Measurements from ENCODE around the gene KRT3. TPM values are rescaled to one million over a fixed set of nuclear protein-coding genes. Genes with fewer than 3 reads are reported as not detected.

The KRT3 gene
- polyA plus RNA-seq, 3 donors, result not detected

DNA sequence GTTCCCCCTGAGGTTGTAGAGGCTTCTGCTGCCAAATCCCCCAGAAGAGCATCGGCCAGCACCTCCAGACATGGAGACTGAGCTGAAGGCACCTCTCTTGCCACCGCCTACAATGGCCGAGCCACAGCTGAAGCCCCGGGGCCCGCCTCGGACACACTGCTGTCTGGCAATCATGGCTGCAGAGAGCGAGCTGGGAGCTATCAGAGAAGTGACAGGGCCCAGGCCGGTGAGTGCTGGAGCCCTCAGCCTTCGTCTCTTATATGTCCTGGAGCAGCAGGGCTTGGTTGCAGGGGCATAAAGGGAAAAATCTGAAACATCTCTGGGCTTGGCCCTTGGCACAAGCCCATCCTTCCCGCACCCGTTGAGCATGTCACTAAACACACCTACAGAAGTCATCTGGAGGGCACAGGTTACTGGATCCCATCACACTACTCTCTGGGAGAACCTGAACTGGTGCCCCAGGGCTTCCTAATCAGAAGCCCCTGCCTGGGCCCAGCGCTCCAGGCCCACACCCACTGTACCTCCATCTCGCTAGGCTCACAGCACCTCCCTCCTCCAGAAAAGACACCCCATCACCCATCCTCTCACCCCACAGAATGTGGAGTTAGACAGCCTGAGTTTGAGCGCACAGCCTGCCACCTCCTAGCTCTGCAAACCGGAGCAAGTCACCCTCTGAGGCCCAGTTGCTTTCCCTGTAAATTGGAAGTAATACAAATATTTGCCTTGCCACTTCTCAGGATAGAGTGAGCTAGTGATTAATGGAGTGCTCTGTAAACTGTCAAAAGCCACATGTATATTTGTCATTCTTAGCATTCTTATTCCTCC is 18.2 kb upstream of the KRT3 start, which contains the start of gene KRT4:
KRT4 (minus strand) TSS at position 232 of the 825 bp plus-strand sequence; CDS start at position 174, 58 bp downstream.
- DNase-seq, result no peak

DNA sequence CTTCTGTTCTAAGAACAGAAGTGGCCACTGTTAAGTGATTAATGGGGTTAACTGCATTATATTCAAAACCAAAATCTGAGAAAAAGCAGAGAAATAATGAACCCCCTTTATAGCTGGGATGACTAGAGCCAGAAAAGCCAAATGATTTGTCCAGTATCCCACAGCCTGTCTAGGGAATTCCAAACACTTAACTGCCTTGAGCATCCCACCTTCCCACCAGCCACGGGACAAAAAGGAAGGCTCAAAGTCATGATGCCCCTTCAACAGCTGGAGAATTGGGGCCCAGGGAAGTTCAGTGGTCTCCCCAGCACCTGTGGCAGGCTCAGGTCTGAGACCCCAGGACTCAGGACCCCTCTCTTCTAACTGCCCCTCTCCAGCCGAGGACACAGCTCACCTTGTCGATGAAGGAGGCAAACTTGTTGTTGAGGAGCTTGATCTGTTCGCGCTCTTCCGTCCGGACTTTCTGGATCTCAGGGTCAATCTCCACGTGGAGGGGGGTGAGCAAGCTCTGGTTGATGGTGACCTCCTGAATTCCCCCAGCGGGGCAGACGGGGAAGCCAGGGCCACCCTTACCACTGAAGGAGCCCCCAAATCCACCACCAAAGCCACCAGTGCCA is 17.4 kb upstream of the KRT3 start:
- no peak for DNase-seq

DNA sequence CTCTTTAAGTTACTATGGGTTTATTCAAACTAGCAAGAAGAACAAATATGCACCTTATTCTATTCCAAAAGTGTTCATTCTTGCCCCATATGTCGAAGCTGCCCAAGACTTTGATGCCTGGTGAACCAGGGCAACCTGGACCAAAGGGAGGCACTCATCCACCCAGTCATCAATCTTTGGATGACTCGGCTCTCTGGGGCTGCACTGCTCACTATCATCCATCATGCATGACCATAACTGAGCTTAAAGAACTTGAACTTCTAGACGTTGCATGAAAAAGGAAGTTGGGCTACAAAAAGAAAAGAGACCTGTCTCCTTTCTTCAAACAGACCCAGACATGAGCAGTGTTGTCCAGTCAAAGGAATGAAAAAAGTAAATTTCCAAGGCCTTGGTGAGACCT is 16.8 kb upstream of the KRT3 start:
- no peak for DNase-seq

DNA sequence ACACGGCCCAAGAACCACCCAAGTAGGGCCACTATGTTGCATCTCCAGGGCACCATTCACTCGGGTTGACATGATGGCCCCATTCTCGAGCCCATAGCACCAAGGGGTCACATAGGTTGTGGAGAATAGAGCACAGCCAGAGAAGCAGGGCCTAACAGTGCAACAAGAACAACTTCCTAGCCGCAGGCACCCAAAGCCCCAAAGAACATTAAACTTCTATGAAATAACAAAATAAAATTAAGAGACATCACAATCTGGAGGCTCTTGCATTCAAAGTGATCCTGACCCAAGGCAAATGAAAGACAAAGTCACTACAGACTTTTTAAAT is 16.1 kb upstream of the KRT3 start:
- DNase-seq, result no peak

DNA sequence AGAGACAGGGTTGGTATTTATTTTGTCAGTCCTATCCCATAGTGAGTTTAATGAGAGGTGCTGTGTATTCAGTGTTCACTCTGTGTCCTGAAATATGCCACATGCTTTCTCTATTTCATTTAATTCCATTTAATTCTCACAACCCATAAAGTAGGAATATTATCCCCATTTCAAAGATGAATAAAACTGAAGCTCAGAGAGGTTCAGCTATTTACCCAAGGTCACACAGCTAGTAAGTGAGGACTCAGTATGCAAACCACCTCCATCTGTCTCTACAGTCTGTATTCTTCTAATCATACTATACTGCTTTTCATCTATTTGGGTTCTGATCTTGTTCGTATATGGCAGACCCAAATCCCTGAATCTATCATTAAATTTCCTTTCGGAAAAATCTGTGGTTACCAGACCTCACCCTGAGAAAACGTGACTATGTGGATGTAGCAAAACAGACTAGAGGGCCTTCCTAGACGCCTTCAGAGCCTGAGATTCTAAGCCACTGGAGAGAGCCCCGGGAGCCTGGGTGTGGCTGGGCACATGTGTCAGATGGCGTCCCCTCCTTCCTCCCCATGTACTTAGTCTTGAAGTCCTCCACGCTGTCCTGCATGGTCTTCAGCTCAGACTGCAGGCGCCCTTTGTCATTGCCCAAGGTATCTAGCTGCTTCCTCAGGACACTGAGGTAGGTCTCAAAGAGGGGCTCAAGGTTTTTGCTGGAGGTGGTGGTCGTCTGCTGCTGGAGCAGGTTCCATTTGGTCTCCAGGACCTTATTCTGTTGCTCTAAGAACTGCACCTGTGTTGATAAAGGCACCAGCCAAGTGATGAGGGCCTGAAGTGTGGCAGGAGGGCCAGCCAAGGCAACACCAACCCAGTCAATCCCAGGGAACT is 15.5 kb upstream of the KRT3 start:
- DNase-seq, result no peak

DNA sequence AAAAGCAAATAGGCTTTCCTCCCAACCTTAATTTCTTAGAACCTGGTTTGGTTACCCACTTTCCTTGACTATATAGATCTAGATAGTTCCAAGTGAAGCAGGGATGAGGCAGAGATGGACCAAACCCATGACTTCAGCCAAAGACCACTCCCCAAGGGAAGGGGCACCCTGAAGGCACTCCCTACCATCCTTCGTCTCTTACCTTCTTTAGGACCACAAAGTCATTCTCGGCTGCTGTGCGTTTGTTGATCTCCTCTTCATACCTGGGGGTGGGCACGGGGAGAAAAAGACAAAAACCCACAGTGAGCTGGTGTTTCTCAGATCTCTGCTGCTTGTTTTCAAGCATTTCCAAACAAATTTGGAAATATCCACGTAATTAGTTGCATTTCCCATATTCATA is 14.6 kb upstream of the KRT3 start:
- DNase-seq, result no peak

DNA sequence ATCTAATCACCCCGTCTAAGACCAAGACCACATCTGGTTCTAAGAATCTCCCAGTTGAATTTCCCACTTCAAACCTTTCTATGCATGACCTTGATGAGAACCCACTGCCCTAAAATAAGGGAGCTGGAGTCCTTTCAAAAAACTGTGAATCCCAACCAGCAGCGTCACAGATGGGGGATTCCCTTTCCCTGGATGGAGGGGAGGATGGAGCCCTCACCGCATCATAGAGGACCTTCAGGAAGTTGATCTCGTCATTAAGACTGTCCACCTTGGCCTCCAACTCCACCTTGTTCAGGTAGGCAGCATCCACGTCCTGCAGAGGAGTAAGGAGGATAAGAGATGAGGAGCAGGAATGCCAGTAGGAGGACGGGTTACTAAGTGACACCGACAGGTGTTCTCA is 13.2 kb upstream of the KRT3 start:
- DNase-seq, result no peak

DNA sequence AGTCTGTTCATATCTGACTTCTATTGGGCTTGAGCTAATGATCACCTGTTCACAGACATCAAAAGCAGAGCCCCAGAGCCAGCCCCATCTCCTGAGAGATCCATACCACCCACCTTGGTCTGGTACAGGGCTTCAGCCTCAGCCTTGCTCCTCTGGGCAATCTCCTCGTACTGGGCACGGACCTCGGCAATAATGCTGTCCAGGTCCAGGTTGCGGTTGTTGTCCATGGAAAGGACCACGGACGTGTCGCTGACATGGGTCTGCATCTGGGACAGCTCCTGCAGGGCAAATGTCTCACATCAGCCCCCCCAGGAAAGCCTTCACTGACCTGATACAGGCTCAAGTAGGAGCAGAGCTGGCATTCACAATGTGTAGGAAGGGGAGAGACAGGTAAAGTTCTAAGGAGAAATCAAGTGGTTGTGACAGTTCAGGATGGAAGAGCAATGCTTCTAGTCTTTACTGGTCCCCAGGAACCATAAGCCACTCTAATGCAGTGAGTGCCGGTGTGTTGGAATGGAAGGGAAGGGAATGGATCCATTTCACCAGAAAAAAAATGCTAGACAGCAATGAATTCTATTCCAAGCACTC is 12.8 kb upstream of the KRT3 start:
- DNase-seq, result no peak

DNA sequence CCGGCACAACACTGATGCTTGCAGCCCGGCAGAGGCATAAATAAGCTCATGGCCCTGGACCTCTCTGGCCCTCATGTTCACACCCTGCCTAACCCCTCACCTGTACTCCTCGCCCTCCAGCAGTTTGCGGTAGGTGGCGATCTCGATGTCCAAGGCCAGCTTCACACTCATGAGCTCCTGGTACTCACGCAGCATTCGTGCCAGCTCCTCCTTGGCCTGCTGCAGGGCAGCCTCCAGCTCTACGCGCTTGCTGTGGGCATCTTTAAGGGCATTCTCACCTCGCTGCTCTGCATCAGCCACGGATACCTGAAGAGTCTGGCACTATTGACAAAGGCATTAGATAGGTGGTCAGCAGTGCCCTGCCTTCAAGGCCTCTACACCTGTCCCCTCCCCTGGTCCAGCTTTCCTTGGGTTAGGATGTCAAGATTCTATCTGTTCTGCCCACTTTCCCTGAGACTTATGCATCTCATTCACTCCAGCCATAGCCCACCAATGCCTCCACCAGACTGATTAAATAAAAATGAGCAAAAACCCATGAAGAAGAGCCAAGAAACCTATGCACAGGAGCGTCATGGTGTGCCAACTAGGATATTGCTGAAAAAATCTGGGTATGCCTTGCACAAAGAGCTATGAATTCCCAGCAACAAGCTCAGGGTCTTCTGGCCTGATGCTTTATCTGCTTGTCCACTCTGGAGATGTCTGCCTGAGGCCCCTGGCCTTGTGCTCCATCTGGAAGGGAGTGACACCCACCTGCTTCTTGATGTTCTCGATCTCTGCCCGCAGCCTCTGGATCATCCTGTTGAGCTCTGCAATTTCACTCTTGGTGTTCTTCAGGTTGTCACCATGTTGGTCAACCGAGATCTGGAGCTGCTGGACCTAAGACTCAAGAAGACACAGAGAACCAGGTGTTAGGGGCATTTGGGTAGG is 11.9 kb upstream of the KRT3 start:
- no peak for DNase-seq

DNA sequence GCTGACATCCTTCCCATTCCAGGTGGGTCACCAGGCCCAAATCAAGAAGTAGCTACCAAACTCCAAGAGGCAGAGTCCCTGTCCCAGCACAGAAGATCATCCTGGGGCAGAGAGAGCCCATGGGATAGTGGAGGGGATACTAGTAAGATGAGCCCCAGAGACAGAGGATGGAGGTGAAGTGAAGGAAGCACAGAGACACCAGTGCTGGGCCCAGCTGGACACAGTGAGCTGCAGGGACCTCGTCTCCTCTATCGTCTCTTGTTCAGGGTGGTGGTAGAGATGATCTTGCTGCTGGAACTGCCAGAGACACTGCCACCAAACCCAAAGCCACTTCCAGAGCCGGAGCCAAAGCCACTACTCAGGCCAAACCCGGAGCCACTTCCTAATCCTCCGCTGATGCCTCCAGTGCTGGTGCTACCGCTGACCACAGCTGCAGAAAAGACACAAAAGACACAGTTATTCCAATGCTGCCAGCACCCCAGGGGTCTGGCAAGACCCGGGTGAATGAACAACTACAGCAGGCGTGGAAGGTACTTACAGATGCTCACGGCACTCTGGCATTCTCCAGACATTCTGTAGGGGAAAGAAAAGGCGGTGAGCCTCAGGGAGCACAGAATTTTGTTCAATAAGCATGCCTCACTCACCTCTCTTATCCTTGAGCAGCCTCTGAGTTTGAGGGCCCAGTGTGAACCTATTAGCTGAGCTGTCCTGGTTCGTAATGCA is 11.1 kb upstream of the KRT3 start:
- DNase-seq, result no peak

DNA sequence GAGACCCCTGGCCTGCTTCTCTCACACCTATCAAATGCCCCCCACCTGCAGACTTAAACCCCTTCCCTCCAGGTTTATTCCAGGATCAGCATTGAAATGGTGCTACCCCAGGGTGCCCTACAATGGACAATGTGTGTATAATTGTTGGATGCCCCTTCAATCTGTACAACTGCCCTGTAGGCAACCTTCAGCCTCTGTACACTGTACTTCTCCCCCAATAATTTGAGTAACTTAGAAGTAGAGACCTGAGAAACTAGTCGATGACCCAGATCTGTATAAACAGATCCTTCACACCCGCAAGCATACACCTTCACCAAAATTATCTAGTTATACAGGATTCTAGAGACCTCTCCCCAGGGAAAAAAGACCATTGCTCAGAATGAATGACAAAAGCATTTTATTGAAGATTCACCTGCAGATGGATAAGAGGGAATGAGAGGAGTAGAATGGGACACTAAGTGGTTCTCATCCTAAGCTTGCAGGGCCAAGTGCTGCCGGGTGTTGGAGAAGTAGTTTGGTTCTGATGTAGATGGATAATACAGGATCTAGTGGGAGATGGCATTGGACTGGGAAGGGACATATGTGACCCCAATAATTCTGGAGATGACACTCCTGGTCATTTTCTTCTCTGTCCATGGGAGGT is 10.4 kb upstream of the KRT3 start:
- DNase-seq, result no peak

DNA sequence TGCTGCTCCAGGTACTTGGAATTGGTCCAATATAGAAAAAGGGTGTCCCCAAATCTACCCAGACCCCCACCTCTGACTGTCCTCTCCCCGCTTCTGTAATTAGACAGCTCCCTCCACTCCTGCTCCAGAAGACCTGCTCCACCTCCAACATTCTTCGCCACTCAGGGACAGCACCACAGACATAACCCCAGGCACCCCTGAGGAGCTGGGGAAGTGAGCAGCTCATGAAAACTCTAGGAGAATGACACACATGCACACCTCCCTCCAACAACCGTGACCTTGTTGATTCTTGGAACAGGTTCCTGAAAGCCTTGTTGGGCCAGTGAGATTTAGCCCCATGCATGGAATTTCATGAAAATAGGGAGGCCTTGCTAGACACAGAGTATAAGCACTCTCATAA is 9.8 kb upstream of the KRT3 start:
- DNase-seq, result no peak

DNA sequence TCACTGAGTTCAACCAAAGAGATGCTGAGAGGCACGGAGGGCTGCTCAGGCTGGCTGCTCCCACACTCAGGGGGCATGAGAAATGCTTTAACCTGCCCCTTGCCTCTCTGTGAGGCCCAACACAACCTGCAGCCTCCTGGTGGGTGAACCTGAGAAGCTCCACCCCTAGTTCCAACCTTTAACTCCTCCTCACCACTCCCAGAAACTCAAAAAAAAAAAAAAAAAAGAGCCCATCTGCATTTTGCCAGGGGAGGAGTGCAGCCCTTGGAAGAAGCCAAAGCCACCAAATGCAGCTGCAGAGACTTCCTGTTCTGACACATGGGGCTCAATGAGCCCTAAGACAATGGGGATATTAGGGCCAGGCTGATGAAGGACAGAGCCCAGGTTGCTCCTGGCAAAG is 9.1 kb upstream of the KRT3 start:
- DNase-seq, result no peak

DNA sequence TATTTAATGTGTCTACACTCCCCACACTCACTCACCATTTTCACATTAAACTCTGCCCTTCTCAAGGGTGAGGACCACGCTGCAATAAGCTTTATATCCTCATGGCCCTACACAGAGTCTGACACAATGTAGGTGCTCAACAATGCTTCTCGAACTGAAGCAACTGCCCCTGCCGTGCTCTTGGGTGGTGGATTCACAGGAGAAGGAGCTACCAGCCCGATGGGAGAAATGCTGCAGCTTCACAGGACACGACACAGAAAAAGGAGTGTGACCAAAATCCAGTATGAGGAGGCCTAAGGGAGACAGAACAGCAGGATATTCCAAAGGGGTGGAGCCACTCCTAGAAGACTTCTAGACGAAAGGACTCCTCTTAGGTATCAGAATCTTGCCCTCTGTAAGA is 6.5 kb upstream of the KRT3 start:
- DNase-seq, result no peak

DNA sequence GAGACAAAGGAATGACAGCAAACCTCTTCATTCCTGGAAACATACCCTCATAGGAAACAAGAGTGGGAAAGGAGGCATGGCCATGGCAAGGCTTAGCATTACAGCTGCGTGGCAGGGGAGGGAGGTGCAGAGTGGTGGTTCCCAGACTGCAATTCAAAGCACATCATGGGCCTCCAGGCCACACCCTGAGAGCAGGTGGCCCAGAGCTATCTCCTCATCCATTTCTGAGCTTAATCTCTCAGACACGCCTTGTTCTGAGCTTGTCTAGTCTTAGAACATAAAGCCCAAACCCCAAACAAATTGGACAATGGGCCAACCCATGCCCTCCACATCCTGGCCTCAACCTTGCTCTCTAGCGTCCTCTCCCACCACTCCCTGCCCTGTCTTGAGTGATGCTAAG is 5.9 kb upstream of the KRT3 start:
- no peak for DNase-seq

DNA sequence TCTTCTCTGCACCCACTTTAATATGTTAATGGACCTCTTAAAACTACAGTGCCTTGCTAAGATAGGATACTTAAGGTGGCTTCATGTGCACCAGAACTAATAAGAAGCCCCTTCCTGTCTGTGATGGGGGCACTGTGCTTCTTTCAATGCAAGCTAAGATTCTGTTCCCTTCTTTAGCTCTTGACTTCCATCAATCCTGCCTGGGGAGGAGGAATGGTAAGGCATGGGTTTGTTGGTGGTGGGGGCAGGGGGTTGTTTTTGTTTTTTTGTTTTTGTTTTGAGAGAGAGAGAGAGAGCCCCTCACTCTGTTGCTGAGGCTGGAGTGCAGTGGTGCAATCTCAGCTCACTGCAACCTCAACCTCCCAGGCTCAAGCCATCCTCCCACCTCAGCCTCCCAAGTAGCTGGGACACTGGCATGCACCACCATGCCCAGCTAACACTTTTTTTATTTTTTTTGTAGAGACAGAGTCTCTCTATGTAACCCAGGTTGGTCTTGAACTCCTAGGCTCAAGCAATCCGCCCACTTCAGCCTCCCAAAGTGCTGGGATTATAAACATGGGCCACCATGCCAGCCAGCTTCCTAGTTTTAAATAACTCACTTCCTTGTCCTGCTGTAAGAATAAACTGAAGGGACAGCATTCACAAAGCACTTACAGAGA is 4.5 kb upstream of the KRT3 start:
- no peak for DNase-seq

DNA sequence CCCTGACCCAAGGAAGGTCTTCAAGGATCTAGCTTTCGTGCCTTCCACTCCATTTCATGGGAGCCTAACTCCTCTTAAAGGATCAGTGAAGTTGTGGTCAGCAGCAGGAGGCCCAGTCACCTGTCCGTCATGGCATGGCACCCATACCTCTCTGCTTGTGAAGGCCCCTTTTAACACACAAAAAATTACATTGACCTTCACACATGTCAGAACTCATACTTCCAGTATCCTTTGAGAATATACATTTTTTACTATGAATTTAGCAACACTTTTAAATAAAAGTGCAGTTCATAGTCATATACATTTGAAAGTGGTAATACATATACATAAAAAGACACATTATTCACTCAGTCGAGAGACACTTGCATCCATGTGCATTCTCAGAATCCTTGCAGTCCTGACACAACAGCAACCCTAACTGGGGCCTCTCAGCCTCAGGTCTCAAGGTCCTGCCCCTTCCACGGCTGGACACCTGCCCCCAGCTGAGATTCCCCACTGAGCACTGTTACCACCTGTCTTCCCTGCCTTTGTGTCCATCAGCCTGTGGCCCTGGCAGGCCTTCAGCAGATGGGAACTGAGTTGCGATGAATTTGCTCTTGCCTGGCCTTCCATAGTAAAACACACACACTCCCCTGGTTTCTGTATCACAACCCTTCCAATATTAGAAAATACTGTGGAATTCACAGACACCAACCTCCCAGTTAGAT is 3.7 kb upstream of the KRT3 start:
- DNase-seq, result no peak

DNA sequence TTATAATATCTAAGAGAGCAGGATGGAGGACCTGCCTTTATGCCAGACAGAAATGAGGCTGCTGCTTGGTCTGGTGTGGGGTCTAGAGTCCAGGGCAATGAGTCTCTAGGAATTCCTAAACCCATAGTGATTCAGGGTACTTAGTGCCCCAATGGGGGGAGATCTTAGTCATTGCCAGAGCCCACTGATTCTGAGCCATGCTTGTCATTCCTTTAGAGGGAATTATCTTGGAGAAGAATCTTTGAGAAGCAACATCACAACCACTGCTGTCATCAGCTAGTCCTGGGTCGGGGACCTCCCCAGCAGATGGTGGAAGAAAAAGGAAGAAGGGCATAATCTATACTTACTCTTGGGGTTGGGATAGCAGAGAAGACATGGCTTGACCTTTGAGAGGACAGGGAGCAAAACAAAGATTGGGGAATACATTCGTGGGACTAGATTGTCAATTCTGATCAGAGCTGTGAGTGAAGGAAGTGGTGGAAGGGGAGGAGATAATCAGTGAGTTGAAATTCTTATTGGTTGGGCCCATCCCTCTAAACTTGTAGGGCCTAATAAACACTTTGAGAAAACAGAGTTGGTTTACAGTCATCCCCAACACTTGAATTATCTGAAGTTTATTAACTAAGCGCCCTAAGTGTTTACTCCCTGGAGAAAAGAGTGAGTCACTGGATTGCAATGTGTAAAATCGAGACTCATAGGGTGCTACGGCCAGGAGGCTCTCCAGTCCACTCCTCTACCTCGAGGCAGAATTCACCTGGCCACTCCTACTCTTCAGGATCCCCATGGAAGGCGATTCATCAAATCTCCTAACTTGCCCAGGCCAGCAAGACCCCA is 3.0 kb upstream of the KRT3 start:
- no peak for DNase-seq

Measured in renal pelvis (tissue), 4 donors.